ENCODE results near the gene GOLGB1.

GOLGB1 gene

DNA sequence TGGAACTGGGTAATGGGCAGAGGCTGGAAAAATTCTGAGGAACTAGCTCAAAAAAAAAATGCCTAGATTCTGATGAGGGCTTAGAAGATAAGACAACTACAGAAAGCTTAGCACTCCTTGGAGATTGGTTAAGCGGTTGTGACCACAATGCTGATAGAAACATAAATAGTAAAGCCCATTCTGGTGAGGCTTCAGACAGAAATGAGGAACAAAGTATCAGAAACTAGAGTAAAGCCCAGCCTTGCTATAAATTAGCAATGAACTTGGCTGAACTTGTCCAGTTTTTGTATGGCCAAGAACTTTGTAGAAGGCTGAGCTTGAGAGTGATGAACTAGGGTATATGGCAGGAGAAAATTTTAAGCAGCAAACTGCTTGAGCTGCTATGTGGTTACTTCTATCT is 25.4 kb downstream of the GOLGB1 start:
- Histone ChIP-seq H3K4me2 (no peak overlapping the region), H3K9ac (no peak overlapping the region), H3K79me2 (ENCODE audit: insufficient read depth, low read depth) (no peaks in the 10 kb centered on the region), H3K4me1 (ENCODE audit: low read depth, poor library complexity, severe bottlenecking) (peaks cover 10% of the 10 kb centered on the region), H3K27me3 (ENCODE audit: insufficient read depth, low read depth) (no peaks in the 10 kb centered on the region), H3K4me3 (IDR thresholded peaks at IDR 0.05; ENCODE audit: insufficient read depth, low read depth, low read length) (no peak overlapping the region), H4K20me1 (ENCODE audit: insufficient read depth) (no peaks in the 10 kb centered on the region), H2AFZ (ENCODE audit: low read depth) (no peak overlapping the region), H3K27ac (no peak overlapping the region), H3K36me3 (ENCODE audit: insufficient read depth) (no peaks in the 10 kb centered on the region)
- TF ChIP-seq, protein P1, sequence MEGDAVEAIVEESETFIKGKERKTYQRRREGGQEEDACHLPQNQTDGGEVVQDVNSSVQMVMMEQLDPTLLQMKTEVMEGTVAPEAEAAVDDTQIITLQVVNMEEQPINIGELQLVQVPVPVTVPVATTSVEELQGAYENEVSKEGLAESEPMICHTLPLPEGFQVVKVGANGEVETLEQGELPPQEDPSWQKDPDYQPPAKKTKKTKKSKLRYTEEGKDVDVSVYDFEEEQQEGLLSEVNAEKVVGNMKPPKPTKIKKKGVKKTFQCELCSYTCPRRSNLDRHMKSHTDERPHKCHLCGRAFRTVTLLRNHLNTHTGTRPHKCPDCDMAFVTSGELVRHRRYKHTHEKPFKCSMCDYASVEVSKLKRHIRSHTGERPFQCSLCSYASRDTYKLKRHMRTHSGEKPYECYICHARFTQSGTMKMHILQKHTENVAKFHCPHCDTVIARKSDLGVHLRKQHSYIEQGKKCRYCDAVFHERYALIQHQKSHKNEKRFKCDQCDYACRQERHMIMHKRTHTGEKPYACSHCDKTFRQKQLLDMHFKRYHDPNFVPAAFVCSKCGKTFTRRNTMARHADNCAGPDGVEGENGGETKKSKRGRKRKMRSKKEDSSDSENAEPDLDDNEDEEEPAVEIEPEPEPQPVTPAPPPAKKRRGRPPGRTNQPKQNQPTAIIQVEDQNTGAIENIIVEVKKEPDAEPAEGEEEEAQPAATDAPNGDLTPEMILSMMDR (conservative IDR thresholded peaks at IDR 0.05; ENCODE audit: low read depth, low read length) = no peak

DNA sequence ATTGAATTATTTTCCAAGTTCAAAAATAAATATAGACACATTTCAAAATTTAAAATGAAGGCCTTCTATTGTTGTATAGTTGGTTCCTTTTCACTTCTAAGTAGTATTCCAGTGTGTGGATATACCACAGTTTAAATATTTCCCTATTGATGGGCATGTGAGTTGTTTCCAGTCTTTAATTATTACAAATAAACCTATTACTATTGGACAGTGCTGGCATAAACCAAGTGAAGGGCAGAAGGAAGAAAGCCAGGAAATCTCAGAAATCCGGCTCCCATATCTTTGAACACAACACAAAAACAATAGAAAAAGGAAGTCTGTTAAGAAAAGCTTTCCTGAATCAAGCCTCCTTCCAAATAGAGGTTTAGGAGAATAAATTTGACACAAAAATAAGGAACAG is 26.1 kb downstream of the GOLGB1 start:
- H3K27ac ChIP-seq = no peak overlapping the region
- no peak overlapping the region for H3K4me2 ChIP-seq
- no peaks in the 10 kb centered on the region for H3K36me3 ChIP-seq (ENCODE audit: insufficient read depth)

DNA sequence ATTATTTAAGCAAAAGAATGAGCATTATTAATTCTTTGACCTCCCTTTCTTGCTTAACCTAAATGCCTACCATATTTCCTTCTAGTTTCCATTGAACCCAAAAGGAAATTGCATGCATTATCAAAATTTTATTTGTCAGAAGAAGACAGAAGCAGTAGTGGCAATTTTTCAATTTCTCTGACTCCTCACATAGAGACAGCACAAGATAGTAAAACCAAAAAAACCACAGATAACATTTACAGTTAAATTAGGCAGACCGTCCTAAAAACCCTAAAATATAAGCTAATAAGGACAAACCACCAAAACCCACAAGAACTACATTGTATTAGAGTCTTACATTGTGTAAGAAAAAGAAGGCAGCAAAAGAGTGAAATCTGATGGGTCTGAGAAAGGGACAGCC is 27.1 kb downstream of the GOLGB1 start:
- Histone ChIP-seq H2AFZ (ENCODE audit: low read depth) (no peak overlapping the region), H3K79me2 (ENCODE audit: insufficient read depth, low read depth) (no peaks in the 10 kb centered on the region), H3K27me3 (ENCODE audit: insufficient read depth, low read depth) (no peaks in the 10 kb centered on the region), H3K4me1 (ENCODE audit: low read depth, poor library complexity, severe bottlenecking) (peaks cover 10% of the 10 kb centered on the region), H3K4me2 (no peak overlapping the region), H4K20me1 (ENCODE audit: insufficient read depth) (no peaks in the 10 kb centered on the region), H3K4me3 (IDR thresholded peaks at IDR 0.05; ENCODE audit: insufficient read depth, low read depth, low read length) (no peak overlapping the region), H3K9ac (no peak overlapping the region), H3K27ac (no peak overlapping the region), H3K36me3 (ENCODE audit: insufficient read depth) (no peaks in the 10 kb centered on the region)
- TF ChIP-seq, protein P1 (conservative IDR thresholded peaks at IDR 0.05; ENCODE audit: low read depth, low read length) = no peak

More for the DNA sequence above, 26.1 kb downstream of the GOLGB1 start:
- Histone ChIP-seq H3K27me3 (ENCODE audit: insufficient read depth, low read depth) (no peaks in the 10 kb centered on the region), H2AFZ (ENCODE audit: low read depth) (no peak overlapping the region), H3K9ac (no peak overlapping the region), H3K4me3 (IDR thresholded peaks at IDR 0.05; ENCODE audit: insufficient read depth, low read depth, low read length) (no peak overlapping the region), H3K79me2 (ENCODE audit: insufficient read depth, low read depth) (no peaks in the 10 kb centered on the region), H3K4me1 (ENCODE audit: low read depth, poor library complexity, severe bottlenecking) (peaks cover 10% of the 10 kb centered on the region), H4K20me1 (ENCODE audit: insufficient read depth) (no peaks in the 10 kb centered on the region)
- TF ChIP-seq, protein P1 (conservative IDR thresholded peaks at IDR 0.05; ENCODE audit: low read depth, low read length) = no peak

DNA sequence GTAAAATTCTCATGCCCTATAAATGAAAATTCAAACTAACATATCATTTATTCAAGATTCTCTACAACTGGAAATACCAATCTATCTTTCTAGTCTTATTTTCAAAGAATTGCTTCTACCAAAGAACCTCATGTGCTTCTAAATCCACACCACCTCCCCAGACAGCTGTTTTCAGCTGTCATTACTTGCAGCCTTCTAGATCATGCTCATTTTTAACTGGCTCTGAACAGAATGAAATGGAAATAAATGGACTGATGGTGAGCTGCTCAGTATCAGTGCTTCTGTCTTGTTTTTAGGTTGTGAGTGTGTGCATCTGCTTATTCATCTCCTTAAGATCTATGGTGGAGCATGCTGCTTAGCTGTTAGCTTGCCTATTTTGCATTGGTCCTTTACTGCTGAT is 29.4 kb downstream of the GOLGB1 start:
- Histone ChIP-seq H3K27ac (no peak overlapping the region), H3K4me1 (ENCODE audit: low read depth, poor library complexity, severe bottlenecking) (peaks cover 10% of the 10 kb centered on the region), H2AFZ (ENCODE audit: low read depth) (no peak overlapping the region), H3K27me3 (ENCODE audit: insufficient read depth, low read depth) (no peaks in the 10 kb centered on the region), H3K4me3 (IDR thresholded peaks at IDR 0.05; ENCODE audit: insufficient read depth, low read depth, low read length) (no peak overlapping the region), H3K9ac (no peak overlapping the region), H3K36me3 (ENCODE audit: insufficient read depth) (no peaks in the 10 kb centered on the region), H3K4me2 (no peak overlapping the region), H4K20me1 (ENCODE audit: insufficient read depth) (no peaks in the 10 kb centered on the region), H3K79me2 (ENCODE audit: insufficient read depth, low read depth) (no peaks in the 10 kb centered on the region)
- TF ChIP-seq, protein P1 (conservative IDR thresholded peaks at IDR 0.05; ENCODE audit: low read depth, low read length) = no peak
